Measurements from ENCODE around the gene TGFBR3.

GRCh38 chr1:91806181-91806768, 79.7 kb downstream of the TGFBR3 start:
- TF ChIP-seq CTCF (IDR thresholded peaks at IDR 0.05) (no peak), POLR2A (IDR thresholded peaks at IDR 0.05) (no peak)
